Sigmoid colon (tissue), 4 donors: ENCODE measurements around the gene ANKRD44.

ENCODE experiments used
- CTCF ChIP-seq, 4 experiments: fragments of 450-650 bp in 3 of 4; fragments of 200-600 bp in 1 of 4; IDR thresholded peaks; one replicate each; pipeline ENCODE4 v1.5.1; 2016 to 2019; ENCODE audit warnings: antibody characterized with exemption in 4 of 4, mild to moderate bottlenecking in 3 of 4, moderate library complexity in 2 of 4
- EP300 ChIP-seq, 4 donors: sonication (generic); formaldehyde crosslinking; IDR thresholded peaks; one replicate each; pipeline ENCODE4 v1.6.1; 2017; ENCODE audit warnings: antibody characterized with exemption in 4 of 4
- POLR2A ChIP-seq, 2 donors: fragments of 450-650 bp; IDR thresholded peaks; one replicate each; pipeline ENCODE4 v1.6.1; 2016; ENCODE audit warnings: antibody characterized with exemption in 2 of 2, mild to moderate bottlenecking in 2 of 2, moderate library complexity in 2 of 2
- POLR2AphosphoS5 ChIP-seq, 4 donors: sonication (generic); formaldehyde crosslinking; IDR thresholded peaks; one replicate each; pipeline ENCODE4 v1.6.1; 2017; ENCODE audit warnings: antibody characterized with exemption in 4 of 4

GRCh38 chr2:197071213-197071612, 239.4 kb downstream of the ANKRD44 start:
- no peak for TF ChIP-seq CTCF (IDR thresholded peaks at IDR 0.05)
- no peak for TF ChIP-seq POLR2A (IDR thresholded peaks at IDR 0.05)
- TF ChIP-seq EP300 (IDR thresholded peaks at IDR 0.05): no peak
- TF ChIP-seq POLR2AphosphoS5 (IDR thresholded peaks at IDR 0.05): no peak
